LHCN-M2 (cell line): ENCODE data around the gene SLC13A5. TPM values are rescaled to one million over a fixed set of nuclear protein-coding genes. Genes with fewer than 3 reads are reported as not detected.
"Not testable (repeated sequence)": the region's sequence is repeated elsewhere in the genome, so short reads cannot be mapped to it uniquely, and the experiment has no call there.

ENCODE experiments used
- DNase-seq: peaks from one replicate; pipeline ENCODE4 v3.0.0-alpha.2; 2012; ENCODE audit warnings: low read depth
- total RNA-seq: library from RNA; depleted of rRNA; stranded (reverse); fragments of >200 nt; gene quantifications from 2 replicates; pipeline ENCODE4 v1.2.3, GENCODE V29; 2014

Gene SLC13A5
- total RNA-seq, 1 experiment from 2014 or later, result not detected

GRCh38 chr17:6663200-6663599 is 50.0 kb downstream of the SLC13A5 start:
- DNase-seq, result not testable (repeated sequence)

GRCh38 chr17:6661464-6661848 is 51.7 kb downstream of the SLC13A5 start:
- no peak for DNase-seq

- DNase-seq, result no peak
Measured at GRCh38 chr17:6660805-6661463, 52.2 kb downstream of the SLC13A5 start.

GRCh38 chr17:6660101-6660500 is 53.1 kb downstream of the SLC13A5 start:
- no peak for DNase-seq

GRCh38 chr17:6658411-6658810 is 54.8 kb downstream of the SLC13A5 start:
- DNase-seq, result not testable (repeated sequence)

- no peak for DNase-seq
Measured at GRCh38 chr17:6657633-6658287, 55.4 kb downstream of the SLC13A5 start.

GRCh38 chr17:6656797-6657632 is 56.2 kb downstream of the SLC13A5 start:
- DNase-seq, result not testable (repeated sequence)

GRCh38 chr17:6655732-6656361 is 57.3 kb downstream of the SLC13A5 start:
- DNase-seq, result not testable (repeated sequence)

- DNase-seq, result no peak
Measured at GRCh38 chr17:6654841-6655731, 58.1 kb downstream of the SLC13A5 start.

- peak; percentile 36 for DNase-seq
Measured at GRCh38 chr17:6651919-6652452, 61.2 kb downstream of the SLC13A5 start.

GRCh38 chr17:6651354-6651918 is 61.7 kb downstream of the SLC13A5 start, which contains the start of the genes C17orf100 and MED31:
Gene C17orf100, plus strand, starts transcription at chr17:6651762. Its CDS starts 152 bp downstream, at chr17:6651914.
Gene MED31, minus strand, starts transcription at chr17:6651605. Its CDS starts 77 bp downstream, at chr17:6651528.
- peak; percentile 90 for DNase-seq

GRCh38 chr17:6648181-6648580 is 65.0 kb downstream of the SLC13A5 start:
- peak; percentile 48 for DNase-seq

- peak; percentile 96 for DNase-seq
Measured at GRCh38 chr17:6643451-6644125, 69.6 kb downstream of the SLC13A5 start.

GRCh38 chr17:6642592-6642991 is 70.6 kb downstream of the SLC13A5 start:
- DNase-seq, result no peak

- no peak for DNase-seq
Measured at GRCh38 chr17:6641247-6641863, 71.8 kb downstream of the SLC13A5 start.

- DNase-seq, result peak; percentile 84
Measured at GRCh38 chr17:6640536-6641246, 72.5 kb downstream of the SLC13A5 start, which contains the start of the genes KIAA0753 and TXNDC17. Gene KIAA0753, minus strand, starts transcription at chr17:6640711. Its CDS starts 5,608 bp downstream, at chr17:6635103. Gene TXNDC17, plus strand, starts transcription at chr17:6641060. Its CDS starts 23 bp downstream, at chr17:6641083.

- DNase-seq, result peak; percentile 31
Measured at GRCh38 chr17:6639586-6640535, 73.3 kb downstream of the SLC13A5 start.
